Osteocyte (in vitro differentiated cells): ENCODE data around the gene TCHP. TPM values are rescaled to one million over a fixed set of nuclear protein-coding genes. Genes with fewer than 3 reads are reported as not detected.
A peak's percentile ranks its signal among the peaks of the same experiment; 100 is the strongest.
"Not testable (repeated sequence)": the region's sequence is repeated elsewhere in the genome, so short reads cannot be mapped to it uniquely, and the experiment has no call there.

Source experiments
- DNase-seq: peaks from one replicate; pipeline ENCODE4 v3.0.0; 2021; ENCODE audit warnings: mixed read lengths; ENCODE audit not compliant: unreplicated experiment; ENCODE audit errors: extremely low spot score
- H3K27ac Mint-ChIP-seq: one replicate; pipeline ENCODE4 v1.8.0; 2021; ENCODE audit warnings: mild to moderate bottlenecking, mixed read lengths; ENCODE audit not compliant: unreplicated experiment
- H3K27me3 Mint-ChIP-seq: one replicate; pipeline ENCODE4 v1.8.0; 2021; ENCODE audit warnings: mixed read lengths; ENCODE audit not compliant: unreplicated experiment
- H3K36me3 Mint-ChIP-seq: one replicate; pipeline ENCODE4 v1.8.0; 2021; ENCODE audit warnings: mixed read lengths; ENCODE audit not compliant: unreplicated experiment
- H3K4me1 Mint-ChIP-seq: one replicate; pipeline ENCODE4 v1.8.0; 2021; ENCODE audit warnings: mixed read lengths; ENCODE audit not compliant: unreplicated experiment
- H3K4me3 Mint-ChIP-seq: one replicate; pipeline ENCODE4 v1.8.0; 2021; ENCODE audit warnings: mild to moderate bottlenecking, moderate library complexity, mixed read lengths; ENCODE audit not compliant: unreplicated experiment
- H3K9me3 Mint-ChIP-seq: one replicate; pipeline ENCODE4 v1.8.0; 2021; ENCODE audit warnings: mixed read lengths; ENCODE audit not compliant: unreplicated experiment
- total RNA-seq: library from RNA; stranded (reverse); gene quantifications from 2 replicates; pipeline ENCODE4 v1.2.1, GENCODE V29; 2021
- TF ChIP-seq, protein P1 (sequence below): fragments of 200-600 bp; sonication (generic); IDR thresholded peaks from 2 replicates; pipeline ENCODE4 v1.5.0; 2021; ENCODE audit warnings: antibody characterized with exemption, mild to moderate bottlenecking, moderate library complexity

TCHP gene
- total RNA-seq, 1 donor from 2014 or later, result 14.4 TPM

DNA sequence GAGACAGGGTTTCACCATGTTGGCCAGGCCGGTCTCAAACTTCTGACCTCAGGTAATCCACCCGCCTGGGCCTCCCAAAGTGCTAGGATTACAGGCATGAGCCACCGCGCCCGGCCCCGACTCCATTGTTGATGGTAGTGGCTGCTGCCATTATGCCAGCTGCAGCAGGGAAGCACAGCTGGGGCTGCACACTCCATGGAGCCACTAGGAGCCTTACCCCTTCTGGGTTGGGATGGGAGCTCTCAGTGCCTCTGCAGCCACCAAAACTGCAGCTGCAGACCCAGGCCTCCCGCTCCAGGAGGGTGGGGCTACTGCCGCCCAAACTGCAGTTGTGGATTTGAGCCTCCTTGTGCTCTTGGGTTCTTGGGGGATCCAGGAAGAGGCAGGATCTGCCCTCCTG is 25.9 kb downstream of the TCHP start:
- DNase-seq, result no peak
- H3K27me3 Mint-ChIP-seq, result no peaks in the 10 kb centered on the region
- no peaks in the 10 kb centered on the region for H3K9me3 Mint-ChIP-seq
- H3K27ac Mint-ChIP-seq, result no peak overlapping the region
- no peak overlapping the region for H3K4me3 Mint-ChIP-seq
- no peaks in the 10 kb centered on the region for H3K4me1 Mint-ChIP-seq
- TF ChIP-seq, protein P1, sequence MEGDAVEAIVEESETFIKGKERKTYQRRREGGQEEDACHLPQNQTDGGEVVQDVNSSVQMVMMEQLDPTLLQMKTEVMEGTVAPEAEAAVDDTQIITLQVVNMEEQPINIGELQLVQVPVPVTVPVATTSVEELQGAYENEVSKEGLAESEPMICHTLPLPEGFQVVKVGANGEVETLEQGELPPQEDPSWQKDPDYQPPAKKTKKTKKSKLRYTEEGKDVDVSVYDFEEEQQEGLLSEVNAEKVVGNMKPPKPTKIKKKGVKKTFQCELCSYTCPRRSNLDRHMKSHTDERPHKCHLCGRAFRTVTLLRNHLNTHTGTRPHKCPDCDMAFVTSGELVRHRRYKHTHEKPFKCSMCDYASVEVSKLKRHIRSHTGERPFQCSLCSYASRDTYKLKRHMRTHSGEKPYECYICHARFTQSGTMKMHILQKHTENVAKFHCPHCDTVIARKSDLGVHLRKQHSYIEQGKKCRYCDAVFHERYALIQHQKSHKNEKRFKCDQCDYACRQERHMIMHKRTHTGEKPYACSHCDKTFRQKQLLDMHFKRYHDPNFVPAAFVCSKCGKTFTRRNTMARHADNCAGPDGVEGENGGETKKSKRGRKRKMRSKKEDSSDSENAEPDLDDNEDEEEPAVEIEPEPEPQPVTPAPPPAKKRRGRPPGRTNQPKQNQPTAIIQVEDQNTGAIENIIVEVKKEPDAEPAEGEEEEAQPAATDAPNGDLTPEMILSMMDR, result no peak
- peaks cover 9% of the 10 kb centered on the region for H3K36me3 Mint-ChIP-seq

DNA sequence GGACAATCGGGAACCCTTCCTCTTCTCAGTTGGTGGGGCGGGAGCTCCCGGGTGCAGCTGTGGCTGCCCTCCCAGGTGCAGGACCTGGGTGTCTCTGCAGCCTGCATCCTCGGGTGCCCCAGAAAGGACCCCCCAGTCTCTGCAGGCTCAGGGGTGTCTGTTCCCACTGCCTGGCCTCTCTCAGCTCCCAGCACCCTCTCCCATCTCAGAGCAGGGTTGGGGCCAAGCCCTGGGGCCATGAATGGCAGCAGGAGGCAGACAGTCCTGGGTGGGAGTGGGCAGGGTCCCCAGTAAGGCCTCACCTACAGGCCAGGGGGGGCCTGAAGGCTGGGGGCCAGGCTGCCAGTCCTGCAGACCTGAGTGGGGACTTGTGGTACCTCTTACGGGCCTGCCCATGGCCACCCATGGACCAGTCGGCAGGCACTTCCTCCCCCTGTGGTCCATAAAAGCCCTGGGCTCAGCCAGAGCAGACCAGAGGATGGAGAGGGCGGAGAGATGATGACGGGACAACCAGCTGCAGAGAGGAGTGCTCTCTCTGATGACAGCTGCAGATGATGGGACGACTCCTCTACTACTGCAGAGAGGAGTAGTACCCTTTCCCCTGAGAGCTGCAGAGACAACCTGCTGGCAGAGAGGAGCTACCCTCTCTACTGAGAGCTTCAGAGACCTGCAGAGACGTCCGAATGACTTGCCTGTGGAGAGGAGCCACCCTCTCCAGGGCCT is 26.6 kb downstream of the TCHP start:
- Mint-ChIP-seq H3K4me3 (no peak overlapping the region), H3K36me3 (peaks cover 15% of the 10 kb centered on the region), H3K27me3 (no peaks in the 10 kb centered on the region), H3K9me3 (no peaks in the 10 kb centered on the region), H3K27ac (no peak overlapping the region), H3K4me1 (no peaks in the 10 kb centered on the region)
- TF ChIP-seq, protein P1, result no peak
- no peak for DNase-seq

DNA sequence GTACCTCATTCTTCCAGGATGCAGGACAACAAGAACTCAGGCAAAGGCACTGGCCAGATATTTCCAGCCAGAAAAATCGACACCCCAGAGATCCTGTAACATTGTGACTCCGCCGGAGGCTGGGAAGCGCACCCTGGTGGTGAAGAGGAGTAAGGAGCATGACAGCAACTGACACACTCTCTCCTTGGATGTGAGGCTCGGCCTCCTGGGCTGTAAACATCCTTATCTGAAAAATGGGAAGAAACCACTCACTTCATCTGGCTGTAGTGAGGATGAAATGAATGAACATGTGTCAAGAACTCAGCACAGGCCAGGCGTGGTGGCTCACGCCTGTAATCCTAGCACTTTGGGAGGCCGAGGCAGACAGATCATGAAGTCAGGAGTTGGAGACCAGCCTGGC is 27.5 kb downstream of the TCHP start:
- Mint-ChIP-seq H3K9me3 (no peaks in the 10 kb centered on the region), H3K4me1 (no peaks in the 10 kb centered on the region), H3K27me3 (no peaks in the 10 kb centered on the region), H3K27ac (no peak overlapping the region), H3K36me3 (peaks cover 24% of the 10 kb centered on the region), H3K4me3 (no peak overlapping the region)
- TF ChIP-seq, protein P1, result peak; percentile 73
- DNase-seq, result no peak

DNA sequence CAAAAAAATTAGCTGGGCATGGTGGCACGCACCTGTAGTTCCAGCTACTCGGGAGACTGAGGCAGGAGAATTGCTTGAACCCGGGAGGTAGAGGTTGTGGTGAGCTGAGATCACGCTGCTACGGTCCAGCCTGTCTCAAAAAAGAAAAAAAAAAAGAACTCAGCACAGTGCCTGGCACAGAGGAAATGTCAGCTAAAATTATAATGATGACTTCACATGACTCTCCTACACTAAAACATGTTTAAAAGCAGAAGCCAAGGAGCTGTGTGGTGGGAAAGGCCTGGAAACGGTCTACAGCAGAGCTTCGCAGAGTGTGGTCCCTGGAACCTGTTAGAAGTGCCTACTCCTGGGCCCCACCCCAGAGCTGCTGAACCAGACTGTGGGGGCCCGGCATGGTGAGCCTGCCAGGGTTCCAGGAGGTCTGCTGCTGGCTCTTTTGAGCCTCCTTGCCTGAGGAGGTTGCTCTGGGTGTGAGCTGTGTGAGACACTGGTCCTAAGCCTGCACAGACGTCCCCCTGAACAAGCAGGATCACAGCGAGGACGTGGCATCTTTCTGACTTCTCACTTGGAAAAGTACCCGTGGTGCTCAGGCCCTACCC is 28.1 kb downstream of the TCHP start:
- TF ChIP-seq, protein P1, result no peak
- Mint-ChIP-seq H3K27ac (no peak overlapping the region), H3K4me3 (no peak overlapping the region), H3K4me1 (no peaks in the 10 kb centered on the region), H3K9me3 (no peaks in the 10 kb centered on the region), H3K27me3 (no peaks in the 10 kb centered on the region), H3K36me3 (peaks cover 29% of the 10 kb centered on the region)
- no peak for DNase-seq

DNA sequence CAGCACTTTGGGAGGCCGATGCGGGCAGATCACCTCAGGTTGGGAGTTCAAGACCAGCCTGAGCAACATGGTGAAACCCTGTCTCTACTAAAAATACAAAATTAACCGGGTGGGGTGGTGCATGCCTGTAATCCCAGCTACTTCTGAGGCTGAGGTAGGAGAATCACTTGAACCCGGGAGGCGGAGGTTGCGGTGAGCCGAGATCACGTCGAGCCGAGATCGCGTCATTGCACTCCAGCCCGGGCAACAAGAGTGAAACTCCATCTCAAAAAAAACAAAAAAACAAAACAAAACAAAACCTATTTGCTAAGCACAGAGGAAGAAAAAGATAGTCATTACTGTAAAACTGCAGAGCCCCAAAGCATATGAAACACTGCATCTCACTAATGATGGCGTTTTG is 29.3 kb downstream of the TCHP start:
- not testable (repeated sequence) for DNase-seq, H3K27ac Mint-ChIP-seq, H3K4me1 Mint-ChIP-seq, H3K27me3 Mint-ChIP-seq, H3K4me3 Mint-ChIP-seq, H3K9me3 Mint-ChIP-seq
- peaks cover 39% of the 10 kb centered on the region for H3K36me3 Mint-ChIP-seq
